Stimulated activated CD8-positive, alpha-beta memory T cell treated with anti-CD3 and anti-CD28 coated beads, Interleukin-15, amount 100 ng/mL, for 4 hours (primary cell): ENCODE data around the gene UBA52.

Source experiments
- DNase-seq, 2 donors: peaks; one replicate each; pipeline ENCODE4 v3.0.0-alpha.2; 2020; ENCODE audit warnings: low read depth in 2 of 2

Gene UBA52

GRCh38 chr19:18608102-18608804 lies 36.6 kb downstream of the UBA52 start:
- DNase-seq: no peak

GRCh38 chr19:18608805-18609716 lies 37.4 kb downstream of the UBA52 start:
- no peak for DNase-seq

- no peak for DNase-seq
Measured at GRCh38 chr19:18609717-18610051, 38.0 kb downstream of the UBA52 start.

- no peak for DNase-seq
Measured at GRCh38 chr19:18610245-18610555, 38.5 kb downstream of the UBA52 start.

- DNase-seq: no peak
Measured at GRCh38 chr19:18610556-18611326, 39.1 kb downstream of the UBA52 start.

GRCh38 chr19:18611327-18612050 lies 39.8 kb downstream of the UBA52 start:
- peak in 1 of 2 donors; percentile 14 for DNase-seq

- no peak for DNase-seq
Measured at GRCh38 chr19:18612051-18612771, 40.6 kb downstream of the UBA52 start.

- no peak for DNase-seq
Measured at GRCh38 chr19:18612772-18613588, 41.3 kb downstream of the UBA52 start, which contains the start of gene TMEM59L. TSS of gene TMEM59L (plus strand) at chr19:18612870. CDS start at chr19:18612959, 89 bp downstream.

GRCh38 chr19:18613589-18614234 lies 42.1 kb downstream of the UBA52 start:
- DNase-seq: no peak

GRCh38 chr19:18616023-18616422 lies 44.4 kb downstream of the UBA52 start:
- DNase-seq: no peak

- no peak for DNase-seq
Measured at GRCh38 chr19:18617562-18617961, 45.9 kb downstream of the UBA52 start.

GRCh38 chr19:18618236-18618635 lies 46.6 kb downstream of the UBA52 start:
- DNase-seq: no peak

GRCh38 chr19:18620311-18620710 lies 48.7 kb downstream of the UBA52 start:
- DNase-seq: no peak

- DNase-seq: no peak
Measured at GRCh38 chr19:18620902-18621301, 49.2 kb downstream of the UBA52 start.

GRCh38 chr19:18626906-18627305 lies 55.2 kb downstream of the UBA52 start:
- no peak for DNase-seq
